GM12801 (cell line): ENCODE measurements around the gene RPP30.

Experiments used
- CTCF ChIP-seq: IDR thresholded peaks from one replicate; pipeline ENCODE4 v1.5.1; 2011; ENCODE audit warnings: control low read depth; ENCODE audit not compliant: insufficient read length; ENCODE audit errors: extremely low read depth

RPP30 gene

GRCh38 chr10:90914992-90915765 lies 43.4 kb downstream of the RPP30 start:
- no peak for TF ChIP-seq CTCF

GRCh38 chr10:90915766-90916075 lies 43.9 kb downstream of the RPP30 start:
- TF ChIP-seq CTCF, result no peak

- TF ChIP-seq CTCF, result no peak
Observed at GRCh38 chr10:90916392-90917237, 44.8 kb downstream of the RPP30 start.

- no peak for TF ChIP-seq CTCF
Observed at GRCh38 chr10:90917238-90917967, 45.6 kb downstream of the RPP30 start.

GRCh38 chr10:90917968-90918318 lies 46.2 kb downstream of the RPP30 start:
- no peak for TF ChIP-seq CTCF

GRCh38 chr10:90919683-90920574 lies 48.2 kb downstream of the RPP30 start:
- no peak for TF ChIP-seq CTCF
